DLD1 (cell line): ENCODE measurements around the gene ABLIM3.

Experiments
- in situ Hi-C: cut with HindIII; loops from 2 replicates; pipeline ENCODE4 v1.10.0; 2017; ENCODE audit warnings: low sequenced_read_pairs

ABLIM3 gene

DNA sequence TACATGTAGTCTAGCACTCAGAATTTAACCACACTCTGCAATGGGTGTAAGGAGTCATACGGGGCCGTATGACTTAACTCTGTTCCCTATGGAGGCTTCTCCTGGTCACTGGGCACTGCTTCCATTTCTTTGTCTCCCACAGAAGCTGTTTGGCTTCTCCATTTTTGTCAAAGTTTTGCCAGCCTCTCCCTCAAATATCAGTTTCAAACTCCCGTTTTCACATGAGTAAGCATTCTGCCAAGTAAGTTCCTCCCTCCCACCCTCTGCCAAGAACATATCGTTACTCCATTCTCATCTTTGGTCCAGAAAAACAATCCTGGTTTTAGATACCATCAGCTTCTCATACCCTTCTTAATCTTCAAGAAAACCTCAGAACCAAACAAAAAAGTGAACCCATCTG lies 136.5 kb downstream of the ABLIM3 start:
- in situ Hi-C loops, result loop anchor here (5.0 kb wide), 1 partner anchor 70 kb away; no protein-coding TSS in a partner anchor

- in situ Hi-C loops, result loop anchor here (5.0 kb wide), 1 partner anchor 71 kb away; no protein-coding TSS in a partner anchor
These were observed 137.3 kb downstream of the ABLIM3 start for GRCh38 chr5:149278451-149279210.

GRCh38 chr5:149279661-149280060 lies 138.4 kb downstream of the ABLIM3 start:
- in situ Hi-C loops, result loop anchor here (5.0 kb wide), 1 partner anchor 72 kb away; no protein-coding TSS in a partner anchor

- in situ Hi-C loops, result no loop called here
These were observed 138.8 kb downstream of the ABLIM3 start for GRCh38 chr5:149280124-149280523.

DNA sequence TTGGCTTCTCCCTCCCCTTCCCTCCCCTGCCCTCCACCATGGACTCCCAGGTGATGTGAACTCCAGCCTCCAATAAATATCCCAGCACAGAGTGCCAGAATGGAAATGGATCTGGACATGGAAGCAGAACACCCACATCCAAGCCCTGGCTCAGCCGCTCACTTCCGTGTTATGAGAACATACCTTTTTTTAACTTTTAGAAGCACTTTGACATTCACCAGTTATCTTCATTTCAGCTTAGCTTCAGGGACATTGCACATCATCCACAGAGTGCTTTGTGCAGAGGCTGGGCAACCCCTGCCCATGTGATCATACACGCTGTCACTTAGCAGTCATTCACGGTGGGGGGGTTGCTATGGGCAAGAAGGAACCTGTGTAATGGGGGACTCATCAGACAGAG lies 139.5 kb downstream of the ABLIM3 start:
- in situ Hi-C loops, result no loop called here

DNA sequence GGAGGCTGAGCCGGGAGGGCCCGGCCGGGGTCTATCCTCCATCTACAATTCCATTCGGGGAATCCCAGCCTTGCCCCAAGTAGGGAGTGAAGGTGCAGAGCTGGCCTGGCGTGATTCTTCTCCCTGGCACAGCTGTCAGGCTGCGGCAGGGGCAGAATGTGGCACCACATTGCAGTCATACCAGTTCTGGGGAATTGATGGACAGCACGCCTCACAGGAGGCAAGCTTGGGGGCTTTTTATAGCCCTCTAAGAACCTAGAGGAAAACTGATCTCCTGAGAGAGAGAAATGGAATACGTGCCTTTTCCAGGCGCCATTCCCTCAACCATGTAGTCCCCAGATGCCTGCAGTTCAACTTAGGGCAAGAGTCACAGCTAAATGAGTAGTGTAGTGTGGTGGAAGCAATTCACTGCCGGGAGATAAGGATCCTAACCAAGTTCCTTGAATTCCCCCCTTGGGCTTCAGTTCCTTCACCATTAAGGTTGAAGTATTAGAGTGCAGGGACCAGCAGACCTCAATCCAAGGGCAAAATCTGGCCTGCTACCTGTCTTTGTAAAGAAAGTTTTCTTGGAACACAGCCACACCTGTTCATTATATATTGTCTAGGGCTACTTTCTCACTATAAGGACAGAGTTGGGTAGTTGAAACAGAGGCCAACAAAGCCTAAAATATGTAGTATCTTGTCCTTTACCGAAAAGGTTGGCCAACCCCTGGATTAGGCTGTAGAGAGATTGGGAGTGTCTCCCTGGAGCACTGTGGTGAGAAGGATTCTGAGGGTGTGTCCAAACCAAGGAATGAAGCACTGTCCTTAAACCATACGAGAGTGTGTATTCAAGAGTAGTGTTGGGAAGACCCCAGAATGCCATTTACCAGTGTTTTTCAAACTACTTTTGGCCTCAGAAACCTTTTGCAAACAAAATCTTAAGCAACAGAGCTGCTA lies 141.0 kb downstream of the ABLIM3 start:
- in situ Hi-C loops, result no loop called here

DNA sequence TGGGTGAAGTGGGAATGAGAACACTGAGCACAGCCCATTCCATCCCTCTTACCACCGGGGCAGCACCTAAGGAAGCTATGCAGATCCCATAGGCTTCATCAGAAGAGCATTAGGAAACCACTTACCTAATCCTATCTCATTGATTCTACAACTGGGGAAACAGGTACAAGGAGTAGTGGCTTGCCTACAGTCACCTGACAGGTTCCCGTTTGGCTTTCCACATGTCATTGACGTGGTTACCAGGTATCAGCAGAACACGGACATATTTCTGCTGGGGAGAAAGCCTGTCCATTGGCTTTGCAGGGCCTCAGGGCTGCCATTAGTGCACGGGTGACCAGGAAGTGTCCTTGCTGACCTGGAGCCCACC lies 141.7 kb downstream of the ABLIM3 start:
- in situ Hi-C loops, result no loop called here

DNA sequence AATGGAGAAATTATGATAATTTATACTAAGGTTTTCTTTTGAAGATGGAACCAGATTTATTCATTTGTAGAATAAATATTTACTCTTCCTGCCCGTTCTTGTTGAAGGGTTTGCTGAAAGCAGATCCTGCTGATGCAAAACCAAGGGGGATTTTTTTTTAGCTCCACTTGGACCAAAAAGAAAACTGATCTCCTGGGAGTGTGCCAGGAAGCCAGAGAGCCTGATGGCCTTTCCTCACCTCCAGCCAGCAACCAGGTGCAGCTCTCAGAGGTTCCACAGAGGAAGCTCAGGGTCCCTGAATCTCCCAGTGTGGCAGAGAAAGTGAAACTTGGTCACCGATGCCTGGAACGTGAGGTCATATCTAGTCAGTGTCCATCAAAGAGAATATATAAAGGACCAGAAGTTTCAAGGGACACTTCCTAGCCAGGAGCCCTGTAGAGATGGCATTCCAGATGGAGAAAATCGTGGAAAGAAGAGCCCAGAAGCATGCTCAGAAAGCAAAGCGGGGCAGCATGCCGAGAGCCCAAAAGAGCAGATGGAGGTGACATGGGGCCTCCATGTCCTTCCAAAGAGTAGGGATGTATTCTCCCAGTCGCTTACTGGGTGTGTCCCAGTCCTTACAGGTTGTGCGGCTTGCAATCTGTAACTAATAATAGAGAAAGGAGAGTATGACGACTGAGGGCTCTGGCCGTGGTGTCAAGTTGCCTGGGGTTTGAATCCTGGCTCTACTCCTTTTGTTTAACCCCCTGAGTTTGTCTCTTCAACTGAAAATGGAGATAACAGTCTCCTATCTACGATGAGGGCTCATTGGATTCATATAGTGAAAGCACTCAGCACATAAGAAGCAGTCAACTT lies 142.6 kb downstream of the ABLIM3 start:
- in situ Hi-C loops, result no loop called here

- in situ Hi-C loops, result no loop called here
These were observed 143.2 kb downstream of the ABLIM3 start for GRCh38 chr5:149284501-149284900.

DNA sequence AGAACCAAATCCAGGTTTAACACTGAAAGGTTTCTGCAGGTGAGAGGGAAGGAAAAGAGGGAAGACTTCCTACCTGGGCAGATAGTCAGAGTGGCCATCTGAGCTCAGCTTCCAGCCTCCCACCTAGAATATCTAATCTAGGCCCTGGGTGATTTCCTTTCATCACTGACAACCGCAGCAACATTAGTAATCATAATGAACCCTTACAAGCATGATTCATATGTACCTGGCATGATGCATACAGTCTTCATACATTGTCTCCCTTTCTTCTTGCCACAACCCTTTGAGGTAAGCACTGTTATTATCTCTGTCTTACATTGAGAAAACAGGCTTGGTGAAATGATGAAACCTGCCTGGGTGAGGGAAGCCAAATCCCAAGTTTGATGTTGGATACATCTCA lies 143.9 kb downstream of the ABLIM3 start:
- in situ Hi-C loops, result no loop called here

GRCh38 chr5:149288436-149288835 lies 147.1 kb downstream of the ABLIM3 start:
- in situ Hi-C loops, result no loop called here

DNA sequence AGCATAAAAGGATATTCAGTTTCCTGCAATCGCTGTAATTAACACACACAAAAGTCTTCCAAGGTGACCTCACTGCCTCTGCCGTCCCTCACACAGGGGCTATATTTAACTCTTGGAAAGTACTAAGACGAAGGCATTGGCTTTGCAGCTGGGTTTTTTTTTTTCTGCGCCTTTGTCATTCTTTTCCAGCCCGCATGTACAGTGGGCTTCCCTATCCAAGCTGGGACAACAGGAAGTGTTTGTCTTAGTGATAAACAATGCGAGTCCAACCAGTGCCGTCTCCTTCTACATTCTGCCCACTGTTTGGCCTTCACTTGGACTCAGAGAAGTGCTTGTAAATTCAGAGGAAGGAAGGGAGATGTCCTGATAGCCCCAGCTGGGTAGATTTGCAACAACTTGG lies 148.0 kb downstream of the ABLIM3 start:
- in situ Hi-C loops, result no loop called here

- in situ Hi-C loops, result no loop called here
These were observed 153.9 kb downstream of the ABLIM3 start for GRCh38 chr5:149294872-149295829.

GRCh38 chr5:149297340-149298025 lies 156.2 kb downstream of the ABLIM3 start:
- in situ Hi-C loops, result no loop called here

- in situ Hi-C loops, result no loop called here
These were observed 156.9 kb downstream of the ABLIM3 start for GRCh38 chr5:149298163-149298562.

- in situ Hi-C loops, result no loop called here
These were observed 157.6 kb downstream of the ABLIM3 start for GRCh38 chr5:149298842-149299404.

DNA sequence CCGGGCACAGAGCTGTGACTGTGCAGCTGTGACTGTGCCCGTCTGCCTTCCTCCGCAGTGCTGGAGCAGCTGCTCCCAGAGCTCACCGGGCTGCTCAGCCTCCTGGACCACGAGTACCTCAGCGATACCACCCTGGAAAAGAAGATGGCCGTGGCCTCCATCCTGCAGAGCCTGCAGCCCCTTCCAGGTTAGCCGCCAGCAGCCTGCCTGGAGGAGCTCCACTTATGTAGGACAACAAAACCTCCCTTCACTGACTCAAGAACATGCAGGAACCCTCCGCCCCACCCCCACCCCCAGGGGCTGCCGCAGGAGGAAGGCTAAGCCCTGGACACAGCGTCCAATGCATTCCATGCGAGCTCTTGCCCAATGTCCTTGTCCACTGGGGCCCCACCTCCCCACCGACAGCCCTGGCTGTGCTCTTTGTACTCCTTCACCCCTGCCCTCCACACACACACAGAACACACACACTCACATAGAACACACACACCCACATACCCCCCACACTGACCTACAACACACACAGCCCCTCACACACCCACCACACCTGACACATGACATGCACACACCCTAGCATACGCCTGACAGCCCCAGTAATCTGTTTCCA lies 158.3 kb downstream of the ABLIM3 start:
- in situ Hi-C loops, result no loop called here

GRCh38 chr5:149300441-149300840 lies 159.1 kb downstream of the ABLIM3 start:
- in situ Hi-C loops, result no loop called here
